ENCODE data around the gene LAMC3.
"Not testable (repeated sequence)": the region's sequence is repeated elsewhere in the genome, so short reads cannot be mapped to it uniquely, and the experiment has no call there.

The LAMC3 gene

GRCh38 chr9:131031005-131031641 is 22.1 kb downstream of the LAMC3 start:
- no peak for DNase-seq

DNA sequence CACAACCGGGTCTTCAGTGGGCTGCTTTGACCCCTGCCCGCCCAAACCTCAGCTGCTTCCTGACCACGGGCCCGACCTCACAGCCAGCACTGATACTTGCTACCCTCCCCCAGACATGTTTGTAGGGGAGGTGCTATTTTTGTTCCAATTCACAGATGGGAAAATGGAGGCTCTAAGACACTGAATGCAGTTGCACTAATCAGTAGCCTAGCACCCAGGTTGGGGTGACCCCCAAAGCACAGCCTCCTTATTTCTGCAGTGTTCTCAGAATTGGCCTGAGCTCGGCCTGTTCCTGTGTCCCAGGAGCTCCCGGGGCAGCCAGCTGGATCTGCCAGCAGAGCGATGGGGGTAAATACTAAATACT is 22.6 kb downstream of the LAMC3 start:
- DNase-seq = no peak

- no peak for DNase-seq
These were observed 23.4 kb downstream of the LAMC3 start for GRCh38 chr9:131032384-131032783.

DNA sequence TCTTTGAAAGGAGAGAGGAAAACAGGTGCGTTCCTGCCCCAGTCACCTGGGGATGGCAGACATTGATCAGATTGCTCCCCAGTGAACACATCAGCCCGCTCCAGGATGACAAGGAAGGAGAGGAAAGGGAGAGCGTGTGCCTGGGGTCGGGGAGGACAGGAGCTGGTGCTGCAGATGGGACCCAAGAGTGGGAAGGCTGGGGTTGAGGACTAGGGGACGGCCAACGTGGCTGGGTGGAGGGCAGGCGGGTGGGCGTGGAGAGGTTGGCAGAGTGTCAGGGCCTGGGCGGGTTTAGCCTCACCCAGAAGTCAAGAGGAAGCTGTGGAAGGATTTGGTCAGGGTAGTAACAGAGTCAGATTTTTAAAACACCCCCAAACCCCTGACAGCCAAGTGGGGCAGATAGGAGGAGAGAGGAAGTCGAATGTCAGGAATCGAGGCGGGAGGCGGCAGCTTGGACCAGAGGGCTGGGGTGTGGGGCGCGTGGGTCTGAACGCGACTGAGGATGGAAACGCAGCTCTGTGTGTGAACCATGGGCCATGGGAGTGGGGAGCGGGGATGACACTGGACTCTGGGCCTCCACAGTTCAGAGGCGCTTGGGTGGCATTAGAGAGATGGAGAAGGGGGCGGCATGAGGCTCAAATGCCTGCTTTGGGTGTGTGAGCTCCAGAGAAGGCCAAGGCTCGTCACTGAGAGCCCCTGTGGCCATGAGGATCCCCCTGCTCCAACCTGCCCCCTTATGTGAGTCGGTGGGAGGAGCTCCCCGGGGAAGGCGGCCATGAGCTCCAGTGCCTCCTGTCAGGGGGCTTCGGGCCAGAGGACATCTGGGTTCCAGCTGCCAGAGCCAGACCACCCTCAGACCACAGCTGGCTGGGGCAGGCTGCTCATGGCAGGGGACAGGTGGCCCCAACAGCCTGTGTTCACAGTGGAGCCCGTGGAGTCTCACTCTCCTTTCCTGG is 24.6 kb downstream of the LAMC3 start:
- DNase-seq = no peak

DNA sequence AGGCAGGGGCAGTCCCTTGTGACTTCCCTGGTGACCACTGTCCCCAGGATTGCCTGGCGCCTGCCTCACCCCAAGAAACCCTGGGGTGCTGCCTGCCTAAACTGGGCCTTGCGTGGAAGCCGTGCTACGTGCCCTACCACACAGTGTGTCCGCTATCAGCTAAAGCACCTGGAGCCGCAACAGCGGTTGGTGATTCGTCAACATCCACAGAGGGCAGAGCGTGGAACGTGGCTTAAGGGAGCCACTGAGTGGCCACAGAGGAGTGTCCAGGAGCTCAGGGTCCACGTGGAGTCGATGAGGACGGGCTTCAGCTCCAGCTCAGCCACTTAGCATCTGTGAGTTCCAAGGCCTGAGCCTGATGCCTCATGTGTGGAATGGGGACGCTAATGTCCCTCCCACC is 25.3 kb downstream of the LAMC3 start:
- no peak for DNase-seq

- not testable (repeated sequence) for DNase-seq
These were observed 25.8 kb downstream of the LAMC3 start for GRCh38 chr9:131034749-131035148.

- no peak for DNase-seq
These were observed 26.6 kb downstream of the LAMC3 start for GRCh38 chr9:131035548-131035947.

GRCh38 chr9:131036071-131036470 is 27.1 kb downstream of the LAMC3 start:
- DNase-seq = no peak

DNA sequence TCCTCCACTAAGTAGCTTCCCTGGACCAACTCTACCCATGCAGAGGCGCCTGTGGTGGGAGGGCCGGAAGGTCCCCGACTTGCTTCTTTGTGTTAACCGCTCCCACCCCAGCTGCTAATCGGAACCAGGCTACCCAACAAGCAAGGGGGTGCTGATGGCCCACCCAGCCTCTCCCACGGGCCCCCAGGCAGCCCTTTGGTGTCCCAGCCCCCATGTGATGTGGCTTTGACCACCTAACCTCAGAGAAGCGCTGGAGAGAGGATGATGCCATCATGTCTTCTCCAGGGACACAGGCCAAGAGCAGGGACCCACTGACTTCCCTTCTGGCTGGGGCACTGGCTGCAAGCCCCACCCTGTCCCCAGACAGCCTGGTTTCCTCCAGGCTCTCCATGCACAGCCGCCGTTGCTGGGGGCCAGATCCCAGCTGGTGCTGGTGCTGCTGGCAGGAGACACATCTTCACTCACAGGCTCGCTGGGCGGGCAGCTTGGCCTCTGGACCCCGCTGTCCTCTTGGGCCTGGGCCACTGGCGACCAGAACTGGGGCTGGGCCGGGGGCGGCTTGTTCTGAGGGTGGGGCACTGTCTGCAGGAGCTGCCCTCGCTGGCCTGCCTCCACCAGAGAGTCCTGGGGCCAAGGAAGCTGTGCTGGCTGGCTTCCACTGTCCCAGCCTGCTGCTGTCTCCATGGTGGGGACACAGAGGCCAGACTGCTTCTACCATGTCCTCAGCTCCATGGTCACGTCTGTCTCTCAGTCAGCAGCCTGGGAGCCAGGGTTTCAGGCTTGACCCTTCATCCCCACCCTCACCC is 27.8 kb downstream of the LAMC3 start:
- no peak for DNase-seq

GRCh38 chr9:131037335-131038255 is 28.6 kb downstream of the LAMC3 start:
- DNase-seq = no peak

DNA sequence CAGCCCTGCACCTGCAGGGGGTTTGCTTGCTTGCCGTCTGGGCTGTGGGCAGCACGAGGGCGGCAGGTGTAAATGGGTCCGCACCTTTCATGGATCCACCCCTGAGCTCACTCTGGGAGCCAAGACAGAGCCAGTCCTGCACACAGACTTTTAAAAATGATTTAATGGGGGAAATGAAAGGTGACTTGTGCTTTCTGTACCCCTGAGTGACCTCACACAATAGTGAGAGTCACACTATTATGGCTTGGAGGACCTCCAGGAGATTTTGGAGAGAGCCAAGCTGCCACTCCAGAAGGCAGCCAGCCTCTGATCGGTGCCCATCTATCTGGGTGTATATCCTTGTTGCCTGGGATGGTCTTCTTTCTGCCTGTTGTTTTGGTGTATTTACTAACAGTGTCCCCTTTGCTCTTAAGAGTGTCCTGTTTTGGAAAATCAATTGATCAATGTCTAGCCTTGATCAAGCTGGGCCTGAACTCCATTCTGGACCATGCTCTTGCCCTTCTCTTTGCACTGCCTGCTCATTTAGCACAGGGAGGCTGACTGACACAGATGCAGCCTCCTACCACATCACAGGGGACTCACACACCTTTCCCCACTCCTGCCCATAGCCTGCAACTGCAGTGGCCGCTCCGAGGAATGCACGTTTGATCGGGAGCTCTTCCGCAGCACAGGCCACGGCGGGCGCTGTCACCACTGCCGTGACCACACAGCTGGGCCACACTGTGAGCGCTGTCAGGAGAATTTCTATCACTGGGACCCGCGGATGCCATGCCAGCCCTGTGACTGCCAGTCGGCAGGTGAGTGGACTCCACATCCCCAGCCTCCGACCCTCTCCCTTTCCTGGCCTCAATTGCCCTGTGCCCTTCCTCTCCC is 29.5 kb downstream of the LAMC3 start:
- no peak for DNase-seq

GRCh38 chr9:131039129-131039954 is 30.4 kb downstream of the LAMC3 start:
- DNase-seq = no peak

- no peak for DNase-seq
These were observed 33.7 kb downstream of the LAMC3 start for GRCh38 chr9:131042666-131043065.

- DNase-seq = no peak
These were observed 34.1 kb downstream of the LAMC3 start for GRCh38 chr9:131043087-131043486.

- DNase-seq = no peak
These were observed 34.7 kb downstream of the LAMC3 start for GRCh38 chr9:131043646-131044045.

- DNase-seq = no peak
These were observed 36.5 kb downstream of the LAMC3 start for GRCh38 chr9:131045300-131046092.

GRCh38 chr9:131046093-131046380 is 37.1 kb downstream of the LAMC3 start:
- DNase-seq = no peak

DNA sequence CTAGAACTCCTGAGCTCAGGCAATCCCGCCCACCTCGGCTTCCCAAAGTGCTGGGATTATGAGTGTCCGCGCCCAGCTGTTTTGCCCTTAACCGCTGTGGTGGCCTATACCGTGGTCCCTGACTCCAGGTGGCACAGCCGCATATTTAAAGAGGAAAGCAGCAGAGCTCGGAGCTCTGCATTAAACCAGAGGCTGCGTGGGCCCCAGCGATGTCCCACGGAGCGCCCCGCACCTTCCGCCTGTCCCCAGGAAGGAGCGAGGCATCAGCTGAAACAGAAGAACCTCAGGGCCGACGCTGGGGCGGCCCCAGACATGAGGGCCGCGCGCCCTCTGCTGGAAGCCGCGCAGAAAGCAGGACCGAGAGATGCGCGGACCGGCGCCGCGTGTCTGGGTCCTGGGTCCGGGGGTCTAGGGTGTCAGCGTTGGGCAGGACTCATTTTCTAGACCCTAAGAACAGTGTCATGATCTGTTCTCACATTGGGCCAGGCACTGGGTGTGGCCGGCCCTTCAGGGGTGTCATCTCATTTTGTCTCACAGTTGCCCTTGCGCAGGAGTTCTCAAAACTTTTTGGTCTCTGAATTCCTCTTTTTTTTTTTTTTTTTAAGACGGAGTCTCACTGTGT is 37.7 kb downstream of the LAMC3 start:
- DNase-seq = peak; percentile 44

GRCh38 chr9:131048332-131048731 is 39.4 kb downstream of the LAMC3 start:
- DNase-seq = no peak

Measured in effector CD4-positive, alpha-beta T cell (primary cell).